ENCODE data around the gene NUP42. TPM values are rescaled to one million over a fixed set of nuclear protein-coding genes. Genes with fewer than 3 reads are reported as not detected.

NUP42 gene, protein sequence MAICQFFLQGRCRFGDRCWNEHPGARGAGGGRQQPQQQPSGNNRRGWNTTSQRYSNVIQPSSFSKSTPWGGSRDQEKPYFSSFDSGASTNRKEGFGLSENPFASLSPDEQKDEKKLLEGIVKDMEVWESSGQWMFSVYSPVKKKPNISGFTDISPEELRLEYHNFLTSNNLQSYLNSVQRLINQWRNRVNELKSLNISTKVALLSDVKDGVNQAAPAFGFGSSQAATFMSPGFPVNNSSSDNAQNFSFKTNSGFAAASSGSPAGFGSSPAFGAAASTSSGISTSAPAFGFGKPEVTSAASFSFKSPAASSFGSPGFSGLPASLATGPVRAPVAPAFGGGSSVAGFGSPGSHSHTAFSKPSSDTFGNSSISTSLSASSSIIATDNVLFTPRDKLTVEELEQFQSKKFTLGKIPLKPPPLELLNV
- total RNA-seq (ENCODE audit: low replicate concordance), result 22.3 and 38.4 TPM in 2 replicates
- long read RNA-seq, transcript NUPL2-201 (7 exons, 1,795 nt), result major isoform, 89 of 118 reads
- long read RNA-seq, partial matches to known transcripts, result 0 of 118 reads
- long read RNA-seq, other reads (novel, unspliced or antisense), result 20 of 118 reads

DNA sequence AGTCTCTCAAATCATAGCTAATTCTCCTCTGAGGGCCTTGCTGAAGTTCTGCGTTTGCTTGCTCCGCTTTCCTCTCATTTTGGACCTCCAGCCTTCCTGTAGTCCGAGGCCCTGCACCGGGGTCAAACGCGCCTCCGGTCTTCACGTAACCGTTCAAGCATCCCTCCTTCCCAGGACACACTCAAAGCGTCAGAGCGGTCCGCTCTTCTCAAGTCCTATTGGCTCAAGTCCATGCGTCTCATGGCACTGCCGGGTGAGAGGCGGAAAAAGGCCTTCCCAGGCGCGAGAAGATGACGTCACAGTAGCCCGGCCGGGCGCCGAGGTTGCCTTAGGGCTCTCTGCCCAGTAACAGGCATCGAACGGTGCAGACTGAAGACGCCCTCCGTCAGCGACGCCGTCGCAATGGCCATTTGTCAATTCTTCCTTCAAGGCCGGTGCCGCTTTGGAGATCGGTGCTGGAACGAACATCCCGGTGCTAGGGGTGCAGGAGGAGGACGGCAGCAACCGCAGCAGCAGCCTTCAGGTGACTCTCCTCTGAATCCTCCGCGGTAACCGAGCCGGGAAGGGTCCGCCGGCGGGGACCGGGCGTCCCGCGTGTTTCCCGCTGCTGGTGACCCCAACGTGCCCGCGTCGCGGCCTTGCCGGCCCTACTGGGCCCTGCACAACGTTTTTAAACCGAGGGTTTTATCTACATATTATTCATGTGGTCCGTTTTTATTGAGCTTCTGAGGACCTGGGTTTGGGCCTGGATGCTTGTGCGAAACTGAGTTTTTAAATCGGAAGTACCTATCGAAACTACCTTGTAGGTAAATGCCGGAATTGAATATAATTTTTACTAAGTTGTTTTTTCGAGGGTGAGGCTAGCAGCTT is at the start of gene NUP42:
NUP42 (plus strand) TSS at position 365 of the 870 bp plus-strand sequence; CDS start at position 403, 38 bp downstream.
- TF ChIP-seq, protein P1, sequence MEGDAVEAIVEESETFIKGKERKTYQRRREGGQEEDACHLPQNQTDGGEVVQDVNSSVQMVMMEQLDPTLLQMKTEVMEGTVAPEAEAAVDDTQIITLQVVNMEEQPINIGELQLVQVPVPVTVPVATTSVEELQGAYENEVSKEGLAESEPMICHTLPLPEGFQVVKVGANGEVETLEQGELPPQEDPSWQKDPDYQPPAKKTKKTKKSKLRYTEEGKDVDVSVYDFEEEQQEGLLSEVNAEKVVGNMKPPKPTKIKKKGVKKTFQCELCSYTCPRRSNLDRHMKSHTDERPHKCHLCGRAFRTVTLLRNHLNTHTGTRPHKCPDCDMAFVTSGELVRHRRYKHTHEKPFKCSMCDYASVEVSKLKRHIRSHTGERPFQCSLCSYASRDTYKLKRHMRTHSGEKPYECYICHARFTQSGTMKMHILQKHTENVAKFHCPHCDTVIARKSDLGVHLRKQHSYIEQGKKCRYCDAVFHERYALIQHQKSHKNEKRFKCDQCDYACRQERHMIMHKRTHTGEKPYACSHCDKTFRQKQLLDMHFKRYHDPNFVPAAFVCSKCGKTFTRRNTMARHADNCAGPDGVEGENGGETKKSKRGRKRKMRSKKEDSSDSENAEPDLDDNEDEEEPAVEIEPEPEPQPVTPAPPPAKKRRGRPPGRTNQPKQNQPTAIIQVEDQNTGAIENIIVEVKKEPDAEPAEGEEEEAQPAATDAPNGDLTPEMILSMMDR (conservative IDR thresholded peaks at IDR 0.05), result no peak
- Mint-ChIP-seq H3K4me3 (peak within 1 kb of the TSS; percentile 97), H3K4me1 (ENCODE audit: unreplicated experiment) (peaks cover 16% of the 10 kb centered on the region), H3K36me3 (no peaks in the 10 kb centered on the region), H3K27ac (peak within 1 kb of the TSS; percentile 98), H3K27me3 (peaks cover 4% of the 10 kb centered on the region), H3K9me3 (no peaks in the 10 kb centered on the region)
- DNase-seq (ENCODE audit: extremely low spot score, unreplicated experiment), result peak; percentile 98

DNA sequence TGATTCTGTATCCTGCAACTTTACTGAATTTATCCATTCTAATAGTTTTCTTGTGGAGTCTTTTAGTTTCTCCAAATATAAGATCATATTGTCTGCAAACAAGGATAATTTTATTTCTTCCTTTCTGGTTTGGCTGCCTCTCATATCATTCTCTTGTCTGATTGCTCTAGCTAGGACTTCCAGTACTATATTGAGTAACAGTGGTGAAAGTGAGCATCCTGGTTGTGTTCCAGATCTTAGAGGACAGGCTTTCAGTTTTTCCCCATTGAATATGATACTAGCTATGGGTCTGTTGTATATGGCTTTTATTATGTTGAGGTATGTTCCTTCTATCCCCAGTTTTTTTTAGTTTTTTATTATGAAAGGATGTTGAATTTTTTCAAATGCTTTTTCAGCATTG is 48.1 kb upstream of the NUP42 start:
- Mint-ChIP-seq H3K4me3 (no peak overlapping the region), H3K36me3 (peaks cover 26% of the 10 kb centered on the region), H3K4me1 (ENCODE audit: unreplicated experiment) (no peaks in the 10 kb centered on the region), H3K9me3 (peaks cover 5% of the 10 kb centered on the region), H3K27ac (no peak overlapping the region), H3K27me3 (no peaks in the 10 kb centered on the region)
- TF ChIP-seq, protein P1 (conservative IDR thresholded peaks at IDR 0.05), result no peak
- no peak for DNase-seq (ENCODE audit: extremely low spot score, unreplicated experiment)

DNA sequence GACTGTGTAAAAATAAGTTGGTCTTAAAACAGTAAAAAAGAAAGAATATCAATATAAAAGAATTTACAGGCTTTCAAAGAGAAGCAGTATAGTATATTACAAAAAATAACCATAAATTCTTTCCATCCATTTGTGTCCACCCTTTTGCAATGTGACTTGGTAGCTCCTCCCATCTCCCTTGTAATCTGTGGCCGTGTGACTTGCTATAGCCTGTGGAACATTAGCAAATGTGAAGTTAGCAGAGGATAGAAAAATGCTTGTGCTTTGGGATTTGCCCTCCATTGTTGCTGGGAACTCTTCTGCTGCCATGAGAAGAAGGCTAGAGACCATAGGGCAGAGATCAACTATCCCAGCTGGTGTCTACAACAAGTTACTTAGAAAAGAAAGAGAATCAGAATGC is 46.1 kb upstream of the NUP42 start:
- peaks cover 5% of the 10 kb centered on the region for H3K9me3 Mint-ChIP-seq
- no peak overlapping the region for H3K27ac Mint-ChIP-seq
- H3K27me3 Mint-ChIP-seq, result no peaks in the 10 kb centered on the region
- H3K4me1 Mint-ChIP-seq (ENCODE audit: unreplicated experiment), result no peaks in the 10 kb centered on the region
- H3K4me3 Mint-ChIP-seq, result no peak overlapping the region
- H3K36me3 Mint-ChIP-seq, result peaks cover 20% of the 10 kb centered on the region
- DNase-seq (ENCODE audit: extremely low spot score, unreplicated experiment), result no peak
- TF ChIP-seq, protein P1 (conservative IDR thresholded peaks at IDR 0.05), result no peak

DNA sequence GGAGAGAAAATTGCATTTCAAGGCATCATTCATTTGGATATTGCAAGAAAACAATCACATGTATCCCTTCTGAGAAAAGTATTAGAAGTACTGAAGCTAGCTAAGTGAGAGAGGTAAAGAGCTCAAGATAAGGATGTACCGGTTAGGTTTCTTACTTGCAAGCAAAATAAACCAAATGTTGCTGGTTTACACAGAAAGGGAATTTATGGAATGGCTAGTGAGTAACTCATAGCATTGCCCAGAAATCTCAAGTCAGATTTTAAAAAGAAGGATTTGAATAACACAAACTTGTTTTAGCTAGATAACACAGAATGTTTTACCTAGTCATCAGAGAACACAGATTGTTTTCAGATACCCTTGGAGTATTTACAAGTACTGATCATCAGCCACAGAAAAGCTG is 45.6 kb upstream of the NUP42 start:
- no peak overlapping the region for H3K4me3 Mint-ChIP-seq
- no peak for DNase-seq (ENCODE audit: extremely low spot score, unreplicated experiment)
- peaks cover 5% of the 10 kb centered on the region for H3K9me3 Mint-ChIP-seq
- H3K27ac Mint-ChIP-seq, result no peak overlapping the region
- TF ChIP-seq, protein P1 (conservative IDR thresholded peaks at IDR 0.05), result no peak
- no peaks in the 10 kb centered on the region for H3K4me1 Mint-ChIP-seq (ENCODE audit: unreplicated experiment)
- no peaks in the 10 kb centered on the region for H3K27me3 Mint-ChIP-seq
- peaks cover 22% of the 10 kb centered on the region for H3K36me3 Mint-ChIP-seq

DNA sequence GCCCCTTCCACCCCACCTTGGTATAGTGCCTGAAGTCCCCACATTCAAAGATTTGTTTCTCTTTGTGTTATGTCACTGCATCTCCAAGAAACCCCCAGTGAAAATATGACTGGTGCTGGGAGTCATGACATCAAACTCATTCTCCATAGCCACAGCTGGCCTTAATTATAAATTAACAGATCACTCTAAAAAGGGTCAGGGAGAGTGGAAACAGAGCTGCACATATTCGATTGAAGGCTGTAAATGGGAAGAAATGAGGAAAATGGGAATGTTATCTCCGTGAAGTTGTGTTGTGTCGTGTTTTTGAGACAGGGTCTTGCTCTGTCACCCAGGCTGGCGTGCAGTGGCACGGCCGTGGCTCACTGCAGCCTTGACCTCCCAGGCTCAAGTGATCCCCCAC is 24.2 kb upstream of the NUP42 start:
- Mint-ChIP-seq H3K27ac (no peak overlapping the region), H3K4me1 (ENCODE audit: unreplicated experiment) (no peaks in the 10 kb centered on the region), H3K9me3 (no peaks in the 10 kb centered on the region), H3K27me3 (no peaks in the 10 kb centered on the region), H3K36me3 (peaks cover 10% of the 10 kb centered on the region), H3K4me3 (no peak overlapping the region)
- DNase-seq (ENCODE audit: extremely low spot score, unreplicated experiment), result no peak
- TF ChIP-seq, protein P1 (conservative IDR thresholded peaks at IDR 0.05), result no peak

Data from type B pancreatic cell (in vitro differentiated cells).